C4-2B (cell line): ENCODE measurements around the gene RGS7BP.

Experiments
- CTCF ChIP-seq: fragments of 450-650 bp; conservative IDR thresholded peaks from 2 replicates; pipeline ENCODE4 v1.5.1; 2017; ENCODE audit warnings: mild to moderate bottlenecking
- ZFX ChIP-seq: fragments of 450-650 bp; IDR thresholded peaks from 2 replicates; pipeline ENCODE4 v1.6.1; 2017

- TF ChIP-seq CTCF = no peak
- no peak for TF ChIP-seq ZFX
These were observed 140.4 kb downstream of the RGS7BP start for GRCh38 chr5:64646169-64646568.
